ENCODE data around the gene SRD5A2.

DNA sequence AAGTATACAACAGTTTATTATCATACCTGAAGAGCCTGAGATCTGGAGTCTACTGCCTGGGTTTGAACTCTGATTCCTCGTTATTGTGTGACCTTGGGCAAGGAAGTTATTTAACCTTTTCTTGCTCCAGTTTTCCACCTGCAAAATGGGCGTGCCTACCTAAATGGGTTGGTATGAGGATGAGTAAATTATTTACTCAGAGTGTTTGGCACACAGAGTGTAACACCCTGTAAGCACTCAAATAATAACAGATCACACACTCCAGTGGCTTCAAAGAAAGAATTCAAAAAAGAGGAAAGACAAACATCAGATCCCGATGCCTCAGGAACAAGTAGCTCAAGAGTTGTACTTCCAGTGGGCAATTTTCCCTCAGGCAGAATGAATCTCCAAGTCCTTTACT, 2.4 kb downstream of the SRD5A2 start:
- TF ChIP-seq CTCF (IDR thresholded peaks at IDR 0.05; ENCODE audit: low read depth, low read length), result no peak
- no peak for TF ChIP-seq EZH2phosphoT487 (IDR thresholded peaks at IDR 0.05; ENCODE audit: low read depth)

Measured in OCI-LY3 (cell line).